HG02763 (cell line): Measurements from ENCODE around the gene PGS1.
A peak's percentile ranks its signal among the peaks of the same experiment; 100 is the strongest.

Experiments
- ATAC-seq: cut with Tn5 transposase; IDR thresholded peaks from one replicate; pipeline ENCODE4 v1.9.1; 2021; ENCODE audit warnings: mild to moderate bottlenecking, moderate library complexity; ENCODE audit not compliant: unreplicated experiment

Gene PGS1

GRCh38 chr17:78383725-78384471 is 5.4 kb downstream of the PGS1 start:
- no peak for ATAC-seq

- no peak for ATAC-seq
Measured at GRCh38 chr17:78384479-78385175, 6.2 kb downstream of the PGS1 start.

GRCh38 chr17:78387977-78388941 is 9.8 kb downstream of the PGS1 start:
- ATAC-seq = peak; percentile 28

- ATAC-seq = no peak
Measured at GRCh38 chr17:78390241-78391050, 12.0 kb downstream of the PGS1 start.

- no peak for ATAC-seq
Measured at GRCh38 chr17:78391051-78391431, 12.6 kb downstream of the PGS1 start.

GRCh38 chr17:78391843-78392242 is 13.4 kb downstream of the PGS1 start:
- ATAC-seq = no peak

GRCh38 chr17:78392295-78392694 is 13.8 kb downstream of the PGS1 start:
- no peak for ATAC-seq

GRCh38 chr17:78393575-78393974 is 15.1 kb downstream of the PGS1 start:
- ATAC-seq = no peak

- ATAC-seq = no peak
Measured at GRCh38 chr17:78394209-78394608, 15.8 kb downstream of the PGS1 start.

- no peak for ATAC-seq
Measured at GRCh38 chr17:78395155-78395554, 16.7 kb downstream of the PGS1 start.

GRCh38 chr17:78396441-78397337 is 18.2 kb downstream of the PGS1 start:
- no peak for ATAC-seq

GRCh38 chr17:78397681-78398101 is 19.2 kb downstream of the PGS1 start:
- ATAC-seq = no peak

GRCh38 chr17:78398390-78398789 is 19.9 kb downstream of the PGS1 start:
- no peak for ATAC-seq

- ATAC-seq = no peak
Measured at GRCh38 chr17:78399028-78399692, 20.7 kb downstream of the PGS1 start.

GRCh38 chr17:78399693-78400144 is 21.3 kb downstream of the PGS1 start:
- no peak for ATAC-seq

- ATAC-seq = no peak
Measured at GRCh38 chr17:78400581-78401240, 22.3 kb downstream of the PGS1 start.

- ATAC-seq = no peak
Measured at GRCh38 chr17:78401246-78401645, 22.8 kb downstream of the PGS1 start.

GRCh38 chr17:78401891-78402290 is 23.4 kb downstream of the PGS1 start:
- no peak for ATAC-seq
